ENCODE data around the gene TRIP4.

The TRIP4 gene

GRCh38 chr15:64447536-64448315, 60.1 kb downstream of the TRIP4 start:
- DNase-seq = no peak

- no peak for DNase-seq
Measured at GRCh38 chr15:64452988-64453688, 65.5 kb downstream of the TRIP4 start.

DNA sequence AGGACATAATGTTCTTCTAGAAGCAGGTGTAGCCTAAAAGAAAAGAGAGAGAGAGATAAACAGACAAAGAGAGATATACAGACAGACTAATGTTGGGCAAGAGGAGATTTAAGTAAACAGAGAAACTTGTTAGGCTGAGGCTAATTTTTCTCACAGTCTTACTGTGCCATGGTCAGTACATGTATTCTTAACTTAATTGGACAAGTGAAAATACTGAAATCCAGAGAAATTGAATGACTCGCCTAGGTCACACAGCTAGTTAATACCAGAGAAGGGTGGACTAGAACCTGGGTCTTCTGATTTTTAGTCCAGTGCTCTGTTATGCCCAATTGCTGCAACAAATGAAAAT, 66.0 kb downstream of the TRIP4 start:
- no peak for DNase-seq

DNA sequence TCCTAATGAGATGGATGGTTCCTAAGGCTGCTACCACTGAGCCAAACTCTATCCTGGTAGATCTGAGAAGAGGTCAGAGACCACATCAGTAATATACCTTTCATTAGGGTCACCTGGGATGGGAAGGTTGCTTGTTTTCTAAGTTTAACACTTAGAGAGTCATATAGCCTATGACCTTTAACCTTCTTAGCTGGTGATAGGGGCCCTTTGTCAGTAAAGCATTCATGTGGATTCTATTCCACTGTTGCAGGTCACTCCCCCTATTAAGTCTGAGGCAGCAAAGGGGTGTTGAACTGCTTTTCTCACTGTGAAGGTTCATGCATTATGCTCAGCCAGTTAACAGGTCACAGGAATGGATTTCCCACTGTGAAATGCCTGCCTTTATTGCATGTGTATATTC, 66.6 kb downstream of the TRIP4 start:
- DNase-seq = no peak

- no peak for DNase-seq
Measured at GRCh38 chr15:64455961-64456371, 68.3 kb downstream of the TRIP4 start.

DNA sequence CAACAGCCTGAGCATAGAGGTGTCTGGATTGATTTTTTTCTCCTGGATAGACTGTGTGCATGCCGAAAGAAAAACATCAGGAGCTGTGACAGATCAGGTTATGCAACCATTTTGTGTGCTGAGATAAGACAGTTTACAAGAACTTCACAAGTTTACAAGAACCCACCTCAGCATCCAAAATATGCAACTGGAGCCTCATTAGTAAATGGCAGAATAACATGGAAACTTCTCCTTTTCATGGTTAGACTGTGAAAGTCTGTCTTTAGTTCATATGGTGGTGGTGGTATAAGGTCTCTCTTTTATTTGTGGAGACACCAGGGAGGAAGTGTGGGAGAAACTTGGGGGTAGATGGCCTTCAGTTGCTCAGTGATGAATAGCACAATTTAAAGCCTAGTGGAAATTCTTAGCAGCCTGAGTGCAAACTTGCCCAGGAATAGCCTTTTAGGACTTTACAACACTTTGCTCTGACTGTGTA, 69.0 kb downstream of the TRIP4 start:
- DNase-seq = no peak

- DNase-seq = no peak
Measured at GRCh38 chr15:64459066-64459781, 71.6 kb downstream of the TRIP4 start.

- DNase-seq = peak; percentile 80 to 88
Measured at GRCh38 chr15:64460206-64460723, 72.6 kb downstream of the TRIP4 start, which contains the start of gene ZNF609. Gene ZNF609, plus strand, starts transcription at chr15:64460578. Its CDS starts 38,842 bp downstream, at chr15:64499420.

DNA sequence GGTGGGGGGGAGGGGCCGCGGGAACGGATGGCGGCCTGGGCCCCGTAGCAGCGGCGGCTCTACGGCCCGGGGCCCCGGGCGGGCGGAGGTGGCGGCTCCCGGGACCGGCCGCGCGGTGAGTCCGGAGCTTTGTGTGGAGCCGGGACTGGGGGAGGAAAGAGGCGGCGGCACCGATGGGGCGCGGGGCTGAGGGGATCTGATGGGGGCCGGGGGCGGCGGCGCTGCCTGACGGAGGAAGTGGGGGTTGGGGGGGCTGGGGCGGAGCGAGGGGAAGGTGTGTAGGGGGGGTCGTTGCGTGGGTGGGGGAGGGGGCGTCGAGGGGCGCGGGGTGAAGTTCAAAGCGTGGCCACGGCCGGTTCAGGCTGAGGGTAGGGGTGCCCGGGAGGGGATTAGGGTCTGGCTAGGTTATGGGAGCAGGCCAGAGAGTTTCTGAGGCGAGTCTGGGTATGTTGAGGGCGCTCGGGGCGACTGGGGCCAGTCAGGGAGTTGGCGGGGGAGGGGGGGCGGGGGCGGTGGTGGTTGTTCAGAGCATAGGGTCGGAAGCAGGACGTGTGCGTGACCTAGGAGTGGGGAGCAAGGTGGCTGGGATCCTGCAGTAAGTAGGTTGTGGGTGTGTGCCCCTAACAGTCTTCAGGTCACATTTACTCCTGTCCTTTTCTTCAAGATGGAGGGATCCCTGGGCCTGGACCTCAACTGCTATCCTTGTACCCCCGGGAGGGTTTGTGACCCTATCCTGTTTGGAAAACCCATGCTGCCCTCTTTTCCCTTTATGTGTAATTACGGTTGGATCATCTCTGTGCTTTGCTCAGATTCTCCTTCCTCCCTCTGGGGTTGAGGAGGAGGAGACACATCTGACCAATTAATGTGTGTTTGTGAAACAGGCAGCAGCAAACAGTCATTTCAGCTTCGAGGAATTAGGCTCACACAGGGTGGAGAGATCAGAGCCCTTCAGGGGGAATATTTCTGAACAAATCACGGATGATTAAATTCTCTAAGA, 73.4 kb downstream of the TRIP4 start:
- peak; percentile 18 to 24 for DNase-seq

DNA sequence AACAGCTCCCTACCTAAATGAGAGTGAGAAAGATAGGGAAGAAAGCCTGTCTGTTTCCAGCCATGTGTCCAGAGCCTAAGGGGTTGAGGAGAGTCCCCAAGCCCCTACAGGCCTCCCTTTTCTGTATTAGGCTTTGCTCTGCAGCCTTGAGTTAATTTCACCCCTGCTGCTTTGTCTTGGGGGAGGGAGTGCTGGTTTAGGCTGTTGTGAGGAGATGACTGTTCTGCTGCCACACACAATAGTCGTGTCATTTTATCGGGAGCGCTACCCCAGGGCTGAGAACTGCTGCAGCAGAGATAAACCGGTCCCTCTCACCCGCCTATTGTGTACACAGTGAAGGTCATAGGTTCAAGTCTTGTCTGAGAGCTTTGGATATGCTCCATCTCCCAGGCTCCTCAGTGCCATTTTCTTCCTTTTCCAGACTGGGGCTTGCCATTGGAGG, 74.1 kb downstream of the TRIP4 start:
- DNase-seq = peak in 1 of 2 experiments; percentile 5

- DNase-seq = no peak
Measured at GRCh38 chr15:64462492-64462891, 74.9 kb downstream of the TRIP4 start.

- DNase-seq = no peak
Measured at GRCh38 chr15:64464276-64465005, 76.8 kb downstream of the TRIP4 start.

DNA sequence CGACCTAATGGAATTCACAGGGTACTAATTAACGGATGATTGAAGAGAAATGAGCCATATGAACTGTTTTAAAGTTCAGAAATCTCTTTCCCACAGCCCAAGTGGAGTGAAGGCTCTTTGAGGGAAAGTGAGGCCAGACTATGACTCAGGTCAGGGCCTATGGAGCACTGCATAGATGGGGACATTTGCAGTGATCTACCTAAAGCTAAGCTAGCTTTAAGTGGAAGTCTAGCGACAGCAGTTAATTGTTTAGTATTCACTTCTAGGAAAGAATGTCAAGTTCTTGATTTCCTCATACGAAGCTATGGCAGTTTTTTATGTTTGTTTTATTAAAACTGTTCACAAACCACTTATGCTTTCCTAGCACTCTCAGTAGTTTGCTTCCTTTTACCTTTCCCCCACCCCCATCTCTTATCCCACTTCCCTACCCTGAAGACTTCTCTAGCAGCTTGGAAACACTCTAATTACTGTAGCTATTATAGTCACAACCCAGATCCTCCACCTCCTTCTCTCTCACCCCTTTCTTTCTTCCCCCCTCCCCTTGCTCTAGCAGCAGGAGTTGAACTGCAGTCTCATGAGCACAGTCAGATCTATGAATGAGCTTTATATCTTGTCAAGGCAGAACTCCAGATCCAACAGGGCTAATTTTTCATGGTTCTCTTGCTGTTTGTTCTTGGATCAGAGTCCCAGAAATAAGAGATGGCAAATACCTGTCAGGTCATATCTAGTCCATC, 78.9 kb downstream of the TRIP4 start:
- no peak for DNase-seq

- no peak for DNase-seq
Measured at GRCh38 chr15:64472161-64472560, 84.5 kb downstream of the TRIP4 start.

DNA sequence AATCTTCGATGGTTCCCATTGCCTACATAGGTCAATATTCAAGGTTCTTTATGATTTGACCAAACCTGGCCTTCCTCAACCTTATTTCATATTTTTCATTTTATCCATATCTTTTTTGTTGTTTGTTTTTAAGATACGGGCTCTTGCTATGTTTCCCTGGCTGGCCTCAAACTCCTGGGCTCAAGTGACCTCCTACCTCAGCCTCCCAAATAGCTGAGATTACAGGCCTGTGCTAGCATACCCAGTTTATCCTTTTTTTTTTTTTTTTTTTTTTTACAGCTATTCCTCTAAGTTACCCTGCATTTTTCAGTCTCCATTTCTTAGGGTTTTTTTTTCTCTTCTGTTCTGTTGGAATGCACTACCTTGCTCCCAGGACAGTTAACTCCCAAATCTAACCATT, 87.2 kb downstream of the TRIP4 start:
- DNase-seq = no peak

DNA sequence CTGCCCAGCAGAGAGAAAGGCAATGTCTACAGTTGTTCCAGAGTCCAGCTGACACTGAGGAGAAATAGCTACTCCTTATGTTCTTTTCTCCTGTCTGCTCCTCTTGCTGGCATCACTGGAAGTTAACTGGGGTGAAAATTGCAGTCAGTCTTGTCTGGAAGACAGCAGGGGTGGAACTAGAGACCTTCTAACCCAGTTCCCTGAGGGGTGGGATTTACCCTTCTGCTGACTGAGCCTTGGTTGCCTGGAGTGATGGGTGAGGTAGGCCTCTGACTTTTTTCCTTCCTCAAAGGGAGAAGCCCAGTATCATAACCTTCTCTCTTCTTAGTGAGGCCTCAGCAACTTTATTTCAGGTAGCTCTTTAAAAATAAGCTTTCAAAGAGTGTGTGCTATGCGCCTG, 88.9 kb downstream of the TRIP4 start:
- no peak for DNase-seq

- DNase-seq = no peak
Measured at GRCh38 chr15:64478863-64479262, 91.2 kb downstream of the TRIP4 start.

- no peak for DNase-seq
Measured at GRCh38 chr15:64480891-64481290, 93.3 kb downstream of the TRIP4 start.

GRCh38 chr15:64483749-64484148, 96.1 kb downstream of the TRIP4 start:
- no peak for DNase-seq

- no peak for DNase-seq
Measured at GRCh38 chr15:64485796-64486195, 98.2 kb downstream of the TRIP4 start.

Data from activated CD4-positive, alpha-beta T cell treated with anti-CD3 and anti-CD28 coated beads, Interleukin-2, amount 50 U/mL, for 4 hours (primary cell).